A549 (cell line): ENCODE results near the gene SH3PXD2A. TPM values are rescaled to one million over a fixed set of nuclear protein-coding genes. Genes with fewer than 3 reads are reported as not detected.

Source experiments
- ATAC-seq, 2 experiments: fragments of 200-7000 bp in 1 of 2; fragments of >200 bp in 1 of 2; cut with Nextera tagmentation in 1 of 2; cut with Tn5 transposase in 1 of 2; 3 replicates each; pipeline versions ENCODE4 v1.8.0 to v1.9.1; 2018 to 2020; ENCODE audit warnings: mild to moderate bottlenecking in 1 of 2, moderate library complexity in 1 of 2
- CTCF ChIA-PET: fragments of 300-600 bp; sonication (Branson Sonifier 250); formaldehyde crosslinking; extraction: SDS; loops from one replicate; lab custom pipeline; 2021; ENCODE audit warnings: antibody characterized with exemption, inconsistent platforms; lab: Yijun Ruan, JAX
- POLR2A ChIA-PET: fragments of 350-600 bp; formaldehyde crosslinking; extraction: SDS; loops from one replicate; lab custom pipeline; 2021; ENCODE audit warnings: antibody characterized with exemption, inconsistent platforms; lab: Yijun Ruan, JAX
- DNase-seq, 2 experiments: peaks; one replicate each; pipeline versions ENCODE4 v3.0.0 to v3.0.0-alpha.2; 2011 to 2016; ENCODE audit warnings: low read depth in 1 of 2, low spot score in 1 of 2
- FAIRE-seq: peaks from 2 replicates; lab custom pipeline; 2011; peaks lifted over from hg19 to GRCh38; lab: Jason Lieb, UNC
- H3K27ac ChIP-seq, 2 experiments: fragments of >200 bp; sonication (Bioruptor Twin); formaldehyde crosslinking; 3 replicates each; pipeline ENCODE4 v1.5.1; 2016 to 2017
- H3K4me1 ChIP-seq: fragments of >200 bp; sonication (Bioruptor Twin); formaldehyde crosslinking; 3 replicates; pipeline ENCODE4 v1.6.1; 2016
- H3K4me2 ChIP-seq: fragments of >200 bp; sonication (Bioruptor Twin); formaldehyde crosslinking; 3 replicates; pipeline ENCODE4 v1.6.1; 2016
- H3K4me3 ChIP-seq: fragments of >200 bp; sonication (Bioruptor Twin); formaldehyde crosslinking; 3 replicates; pipeline ENCODE4 v1.5.1; 2016
- H3K9me3 ChIP-seq: fragments of >200 bp; sonication (Bioruptor Twin); formaldehyde crosslinking; 3 replicates; pipeline ENCODE4 v1.6.1; 2016
- ATOH8 ChIP-seq: fragments of 250-450 bp; sonication (Bioruptor Pico); IDR thresholded peaks from 2 replicates; pipeline ENCODE4 v1.5.0; 2020; ENCODE audit warnings: low read depth, mild to moderate bottlenecking, moderate library complexity
- BCL3 ChIP-seq: fragments of >200 bp; sonication (Bioruptor Twin); formaldehyde crosslinking; IDR thresholded peaks from 3 replicates; pipeline ENCODE4 v1.6.1; 2016
- CBX8 ChIP-seq: fragments of 200-600 bp; sonication (generic); IDR thresholded peaks from 2 replicates; pipeline ENCODE4 v1.6.1; 2016
- CHD4 ChIP-seq: fragments of 200-600 bp; sonication (generic); IDR thresholded peaks from 2 replicates; pipeline ENCODE4 v1.6.1; 2016; ENCODE audit warnings: antibody characterized with exemption, mild to moderate bottlenecking, borderline replicate concordance
- CTCF ChIP-seq: fragments of >200 bp; sonication (Bioruptor Twin); formaldehyde crosslinking; IDR thresholded peaks from 3 replicates; pipeline ENCODE4 v1.5.1; 2016
- E2F6 ChIP-seq: IDR thresholded peaks from 2 replicates; pipeline ENCODE4 v1.6.1; 2012; ENCODE audit warnings: low read depth, borderline replicate concordance
- EHF ChIP-seq: fragments of 250-450 bp; sonication (Bioruptor Pico); IDR thresholded peaks from 2 replicates; pipeline ENCODE4 v1.5.0; 2020; ENCODE audit warnings: mild to moderate bottlenecking
- ELK1 ChIP-seq: fragments of 150-350 bp; IDR thresholded peaks from 2 replicates; pipeline ENCODE4 v1.6.1; 2014; ENCODE audit warnings: low read depth, mild to moderate bottlenecking, low read length
- EP300 ChIP-seq, 2 experiments: fragments of >200 bp; sonication (Bioruptor Twin); formaldehyde crosslinking; IDR thresholded peaks; 2 replicates in 1 of 2; 3 replicates in 1 of 2; pipeline ENCODE4 v1.6.1; 2016 to 2017
- ESRRA ChIP-seq: fragments of 150-350 bp; IDR thresholded peaks from 2 replicates; pipeline ENCODE4 v1.6.1; 2014; ENCODE audit warnings: mild to moderate bottlenecking, low read length, borderline replicate concordance
- FOXS1 ChIP-seq: fragments of 250-450 bp; sonication (Bioruptor Pico); IDR thresholded peaks from 2 replicates; pipeline ENCODE4 v1.5.0; 2020; ENCODE audit warnings: mild to moderate bottlenecking, moderate library complexity
- HDAC2 ChIP-seq: fragments of 200-600 bp; sonication (generic); IDR thresholded peaks from 2 replicates; pipeline ENCODE4 v1.6.1; 2016
- HOXB13 ChIP-seq: fragments of 250-450 bp; sonication (Bioruptor Pico); IDR thresholded peaks from 2 replicates; pipeline ENCODE4 v1.5.0; 2020; ENCODE audit warnings: low read depth, mild to moderate bottlenecking, moderate library complexity
- HOXB5 ChIP-seq: fragments of 250-450 bp; sonication (Bioruptor Pico); IDR thresholded peaks from 2 replicates; pipeline ENCODE4 v1.5.0; 2020; ENCODE audit warnings: mild to moderate bottlenecking, moderate library complexity
- JUNB ChIP-seq: fragments of >200 bp; sonication (Bioruptor Twin); formaldehyde crosslinking; IDR thresholded peaks from 2 replicates; pipeline ENCODE4 v1.6.1; 2016
- MAFK ChIP-seq: fragments of 450-650 bp; IDR thresholded peaks from 2 replicates; pipeline ENCODE4 v1.6.1; 2014; ENCODE audit not compliant: partially characterized antibody
- MAZ ChIP-seq: fragments of 150-350 bp; IDR thresholded peaks from 2 replicates; pipeline ENCODE4 v1.6.1; 2014; ENCODE audit warnings: antibody characterized with exemption, low read depth, low read length, borderline replicate concordance
- NFE2L2 ChIP-seq: fragments of 150-350 bp; conservative IDR thresholded peaks from 2 replicates; pipeline ENCODE4 v1.6.1; 2014; ENCODE audit warnings: low read length
- NR3C1 ChIP-seq: fragments of >200 bp; sonication (Bioruptor Twin); formaldehyde crosslinking; IDR thresholded peaks from 3 replicates; pipeline ENCODE4 v1.6.1; 2017
- PHF8 ChIP-seq: fragments of 200-600 bp; sonication (generic); IDR thresholded peaks from 2 replicates; pipeline ENCODE4 v1.6.1; 2016; ENCODE audit warnings: low read depth, mild to moderate bottlenecking, antibody characterized with exemption, moderate library complexity, borderline replicate concordance
- POLR2AphosphoS2 ChIP-seq: conservative IDR thresholded peaks from 2 replicates; pipeline ENCODE4 v1.6.1; 2012; ENCODE audit warnings: low read length, improper control_type of control experiment, inconsistent platforms
- RARB ChIP-seq: fragments of 250-450 bp; sonication (Bioruptor Pico); IDR thresholded peaks from 2 replicates; pipeline ENCODE4 v1.8.0; 2021; ENCODE audit warnings: mild to moderate bottlenecking, moderate library complexity
- RNF2 ChIP-seq: fragments of 200-600 bp; sonication (generic); IDR thresholded peaks from 2 replicates; pipeline ENCODE4 v1.6.1; 2016; ENCODE audit warnings: low read depth, mild to moderate bottlenecking, antibody characterized with exemption, moderate library complexity, borderline replicate concordance
- SREBF2 ChIP-seq: fragments of 450-650 bp; IDR thresholded peaks from 2 replicates; pipeline ENCODE4 v1.6.1; 2014; ENCODE audit warnings: mild to moderate bottlenecking, moderate library complexity
- TP53 ChIP-seq: fragments of 250-450 bp; sonication (Bioruptor Pico); IDR thresholded peaks from 2 replicates; pipeline ENCODE4 v1.5.0; 2021; ENCODE audit warnings: mild to moderate bottlenecking, moderate library complexity
- ZSCAN20 ChIP-seq: fragments of 250-450 bp; sonication (Bioruptor Pico); IDR thresholded peaks from 2 replicates; pipeline ENCODE4 v1.8.0; 2022; ENCODE audit warnings: mild to moderate bottlenecking, moderate library complexity
- WGBS: methylation state at CpG from one replicate; pipeline ENCODE4 v1.1.6; 2017; ENCODE audit errors: missing lambda C conversion rate; 5-methylcytosine and 5-hydroxymethylcytosine counted together
- polyA plus RNA-seq, 4 experiments: library from polyadenylated mRNA; depleted of rRNA in 3 of 4; stranded (reverse); fragments of >200 nt; fragmentation: RNase III in 1 of 4; extraction: RNeasy Plus Mini Kit Qiagen cat#74134 plus additional on column Dnase treatment in 1 of 4; gene quantifications; 2 replicates in 3 of 4; 3 replicates in 1 of 4; pipeline ENCODE4 v1.2.3, GENCODE V29; 2011 to 2017

Gene SH3PXD2A
- polyA plus RNA-seq, 2 of the 4 experiments (the other 2 are of a cell fraction): 2.4 to 3.9 TPM

GRCh38 chr10:103703941-103704919, 151.1 kb downstream of the SH3PXD2A start:
- Histone ChIP-seq H3K27ac (no peak overlapping the region), H3K4me2 (no peak overlapping the region), H3K9me3 (no peaks in the 10 kb centered on the region), H3K4me1 (0 out of 3 replicates have a peak, but pooled peaks cover 2% of the 10 kb centered on the region), H3K4me3 (no peak overlapping the region)
- FAIRE-seq (no peak), ATAC-seq (no peak; a peak in 1 of 6 replicates), DNase-seq (no peak)
- ChIA-PET CTCF (interaction anchor here (1.0 to 14.5 kb wide), 8 partner anchors 6 to 179 kb away, joined by 3 to 321 read pairs (median 4); no protein-coding TSS in a partner anchor), POLR2A (interaction anchor here (0.6 kb wide), 1 partner anchor 79 kb away, joined by 8 read pairs; no protein-coding TSS in a partner anchor)
- TF ChIP-seq JUNB (no peak), MAZ (no peak), TP53 (CRISPR knock-in tag) (no peak), ZSCAN20 (no peak), HOXB13 (CRISPR knock-in tag) (no peak), EP300 (IDR thresholded peaks at IDR 0.05) (no peak), RNF2 (no peak), ATOH8 (CRISPR knock-in tag) (no peak), E2F6 (no peak), BCL3 (no peak), FOXS1 (CRISPR knock-in tag) (no peak)
- WGBS: 63% methylated on average over 11 of the region's 13 CpGs

GRCh38 chr10:103701380-103702222, 153.8 kb downstream of the SH3PXD2A start:
- Histone ChIP-seq H3K4me2 (no peak overlapping the region), H3K9me3 (no peaks in the 10 kb centered on the region), H3K27ac (no peak overlapping the region), H3K4me1 (peaks cover 15% of the 10 kb centered on the region)
- no peak for DNase-seq
- FAIRE-seq: no peak
- ChIA-PET CTCF (interaction anchor here (1.0 to 14.5 kb wide), 3 partner anchors 11 to 181 kb away, joined by 4 to 321 read pairs (median 25); no protein-coding TSS in a partner anchor), POLR2A (no interaction called here)
- TF ChIP-seq ESRRA (no peak), CBX8 (no peak), PHF8 (no peak), ELK1 (no peak), E2F6 (no peak), CTCF (no peak), NFE2L2 (no peak), SREBF2 (no peak), NR3C1 (no peak), HDAC2 (no peak), POLR2AphosphoS2 (no peak), BCL3 (no peak), EHF (CRISPR knock-in tag) (no peak), HOXB5 (CRISPR knock-in tag) (no peak), MAFK (no peak), RARB (CRISPR knock-in tag) (no peak), CHD4 (no peak)
- TF ChIP-seq, all 56 proteins: peak for 0
- H3K4me3 ChIP-seq: no peak overlapping the region
- no peak for ATAC-seq
- 63% methylated on average over 1 of the region's 1 CpG for WGBS
